GM12878 (cell line): ENCODE results near the gene GRHL1. TPM values are rescaled to one million over a fixed set of nuclear protein-coding genes. Genes with fewer than 3 reads are reported as not detected.

Experiments used
- ATAC-seq: fragments of 200-7000 bp; cut with Tn5 transposase; 3 replicates; pipeline ENCODE4 v1.9.1; 2020; ENCODE audit warnings: mild to moderate bottlenecking, moderate library complexity
- BruUV-seq: library from RNA; stranded (reverse); fragments of 400-500 nt; replicated peaks from 2 replicates; lab custom pipeline; 2021; lab: Mats Ljungman, UMichigan
- CTCF ChIA-PET: fragments of 300-600 bp; sonication (Branson Sonifier 250); formaldehyde crosslinking; extraction: SDS; loops from one replicate; lab custom pipeline; 2021; ENCODE audit warnings: inconsistent platforms; lab: Yijun Ruan, JAX
- POLR2A ChIA-PET: fragments of 350-600 bp; formaldehyde crosslinking; extraction: SDS; loops from one replicate; lab custom pipeline; 2021; ENCODE audit warnings: inconsistent platforms; lab: Charles Lee
- RAD21 ChIA-PET: fragments of 300-600 bp; sonication (Branson Sonifier 250); formaldehyde crosslinking; loops from one replicate; lab custom pipeline; 2023; ENCODE audit warnings: antibody characterized with exemption; ENCODE audit not compliant: unreplicated experiment; lab: Charles Lee
- SMC1A ChIA-PET: fragments of 300-600 bp; sonication (Branson Sonifier 250); formaldehyde crosslinking; loops from one replicate; lab custom pipeline; 2023; ENCODE audit not compliant: unreplicated experiment, uncharacterized antibody; lab: Charles Lee
- DNase-seq: peaks from one replicate; pipeline ENCODE4 v3.0.0-alpha.2; 2011; ENCODE audit warnings: low read depth, low spot score
- FAIRE-seq: peaks from 3 replicates; lab custom pipeline; 2011; peaks lifted over from hg19 to GRCh38; lab: Jason Lieb, UNC
- H2AFZ ChIP-seq: 2 replicates; pipeline ENCODE4 v1.6.0; 2011; ENCODE audit warnings: low read depth, low read length, control low read depth; ENCODE audit not compliant: control insufficient read depth
- H3K27ac ChIP-seq: 2 replicates; pipeline ENCODE4 v1.5.1; 2011; ENCODE audit warnings: control low read depth; ENCODE audit not compliant: control insufficient read depth, insufficient read depth
- H3K27me3 ChIP-seq, 2 experiments: replicated peaks in 1 of 2; 2 replicates each; pipeline versions ENCODE4 v1.6.0 to v1.6.1; 2011; ENCODE audit warnings: low read length in 1 of 2; ENCODE audit not compliant: control insufficient read depth in 2 of 2, insufficient read depth in 2 of 2
- H3K36me3 ChIP-seq, 2 experiments: 2 replicates each; pipeline ENCODE4 v1.5.1; 2011; ENCODE audit warnings: low read length in 1 of 2; ENCODE audit not compliant: control insufficient read depth in 2 of 2, insufficient read depth in 2 of 2
- H3K4me1 ChIP-seq: 2 replicates; pipeline ENCODE4 v1.6.1; 2011; ENCODE audit warnings: mild to moderate bottlenecking, low read length, moderate library complexity, mixed read lengths; ENCODE audit not compliant: control insufficient read depth, insufficient read depth
- H3K4me2 ChIP-seq: 2 replicates; pipeline ENCODE4 v1.6.0; 2011; ENCODE audit warnings: control low read depth; ENCODE audit not compliant: control insufficient read depth, insufficient read depth
- H3K4me3 ChIP-seq: fragments of 200-600 bp; sonication (generic); 2 replicates; pipeline ENCODE4 v1.5.1; 2016
- H3K79me2 ChIP-seq: 2 replicates; pipeline ENCODE4 v1.6.0; 2011; ENCODE audit warnings: low read length; ENCODE audit not compliant: control insufficient read depth, insufficient read depth
- H3K9ac ChIP-seq: 2 replicates; pipeline ENCODE4 v1.8.0; 2011; ENCODE audit warnings: low read length, control low read depth, mixed read lengths; ENCODE audit not compliant: control insufficient read depth, insufficient read depth
- H3K9me3 ChIP-seq: replicated peaks from 3 replicates; pipeline ENCODE4 v1.5.1; 2011; ENCODE audit warnings: mild to moderate bottlenecking, low read length; ENCODE audit not compliant: control insufficient read depth, insufficient read depth
- H4K20me1 ChIP-seq: 2 replicates; pipeline ENCODE4 v1.6.0; 2011; ENCODE audit not compliant: control insufficient read depth, insufficient read depth
- EP300 ChIP-seq, 2 experiments: fragments of 150-350 bp in 1 of 2; IDR thresholded peaks; 2 replicates each; pipeline ENCODE4 v1.6.1; 2011 to 2012; ENCODE audit warnings: low read depth in 2 of 2, low read length in 2 of 2, borderline replicate concordance in 1 of 2, improper control_type of control experiment in 1 of 2, inconsistent platforms in 1 of 2; ENCODE audit not compliant: control insufficient read depth in 1 of 2
- IKZF1 ChIP-seq: fragments of 450-650 bp; conservative IDR thresholded peaks from 2 replicates; pipeline ENCODE4 v1.6.1; 2017; ENCODE audit warnings: antibody characterized with exemption, mild to moderate bottlenecking
- KAT2A ChIP-seq: conservative IDR thresholded peaks from 2 replicates; pipeline ENCODE4 v1.6.1; 2011; ENCODE audit warnings: low read depth, low read length; ENCODE audit not compliant: control insufficient read depth
- KLF5 ChIP-seq: fragments of 450-650 bp; IDR thresholded peaks from 2 replicates; pipeline ENCODE4 v1.6.1; 2014; ENCODE audit warnings: mild to moderate bottlenecking; ENCODE audit not compliant: partially characterized antibody
- NFYB ChIP-seq: IDR thresholded peaks from 2 replicates; pipeline ENCODE4 v1.6.1; 2011; ENCODE audit warnings: low read depth, mild to moderate bottlenecking, low read length, improper control_type of control experiment, moderate library complexity; ENCODE audit not compliant: insufficient read depth
- RB1 ChIP-seq: fragments of 450-650 bp; formaldehyde crosslinking; IDR thresholded peaks from 2 replicates; pipeline ENCODE4 v1.6.1; 2017; ENCODE audit warnings: mild to moderate bottlenecking, borderline replicate concordance
- RUNX3 ChIP-seq: IDR thresholded peaks from 2 replicates; pipeline ENCODE4 v1.6.1; 2012; ENCODE audit warnings: low read length, inconsistent platforms
- TCF3 ChIP-seq: IDR thresholded peaks from 2 replicates; pipeline ENCODE4 v1.6.1; 2012; ENCODE audit warnings: low read depth, mild to moderate bottlenecking, low read length, borderline replicate concordance; ENCODE audit not compliant: insufficient read depth
- YBX1 ChIP-seq: fragments of 450-650 bp; IDR thresholded peaks from 2 replicates; pipeline ENCODE4 v1.6.1; 2016; ENCODE audit warnings: antibody characterized with exemption
- WGBS: methylation state at CpG from one replicate; pipeline ENCODE4 v1.1.6; 2016; ENCODE audit warnings: low lambda C conversion rate; ENCODE audit not compliant: insufficient replicate concordance, insufficient coverage; ENCODE audit errors: missing lambda C conversion rate; 5-methylcytosine and 5-hydroxymethylcytosine counted together
- in situ Hi-C: fragments of 300-500 bp; cut with MboI; formaldehyde crosslinking; loops from 9 replicates; pipeline ENCODE4 v1.14.3; 2018; ENCODE audit warnings: mixed read lengths
- intact Hi-C: fragments of 100-400 bp; cut with micrococcal nuclease; formaldehyde crosslinking; loops from one replicate; pipeline ENCODE4 v1.14.2; 2022; ENCODE audit not compliant: unreplicated experiment
- polyA plus RNA-seq, 11 experiments: library from polyadenylated mRNA; depleted of rRNA in 4 of 11; unstranded in 6 of 11; stranded (reverse) in 5 of 11; fragments of >200 nt; fragmentation: Nextera tagmentation in 4 of 11; fragmentation: Illumina TruSeq in 1 of 11; extraction: Ambion mirVana in 4 of 11; extraction: Trizol in 1 of 11; gene quantifications; 1 replicate in 1 of 11; 2 replicates in 10 of 11; pipeline versions ENCODE4 v1.2.1 to v1.2.3, GENCODE V29; 2011 to 2016; ENCODE audit warnings: inconsistent platforms in 2 of 11, missing spikeins in 2 of 11, low read depth in 1 of 11
- total RNA-seq, 4 experiments: library from RNA; depleted of rRNA in 3 of 4; stranded (reverse); fragments of >200 nt in 3 of 4; fragmentation: Illumina TruSeq in 1 of 4; extraction: Trizol in 1 of 4; gene quantifications; 2 replicates each; pipeline versions ENCODE4 v1.2.1 to v1.2.3, GENCODE V29; 2013 to 2021
- TF ChIP-seq, protein P1 (sequence below): IDR thresholded peaks from 2 replicates; pipeline ENCODE4 v1.6.1; 2012; ENCODE audit warnings: improper control_type of control experiment, low read depth, low read length; ENCODE audit not compliant: insufficient replicate concordance
- TF ChIP-seq, protein P2 (sequence below): fragments of 450-650 bp; IDR thresholded peaks from 2 replicates; pipeline ENCODE4 v1.6.1; 2014; ENCODE audit warnings: mild to moderate bottlenecking

GRHL1 gene
- total and polyA plus RNA-seq, 10 of the 15 experiments (the other 5 are each of a cell fraction or from before 2014, with no cell fraction given): 0.09 to 0.81 (median 0.28) TPM; not detected in 1

DNA sequence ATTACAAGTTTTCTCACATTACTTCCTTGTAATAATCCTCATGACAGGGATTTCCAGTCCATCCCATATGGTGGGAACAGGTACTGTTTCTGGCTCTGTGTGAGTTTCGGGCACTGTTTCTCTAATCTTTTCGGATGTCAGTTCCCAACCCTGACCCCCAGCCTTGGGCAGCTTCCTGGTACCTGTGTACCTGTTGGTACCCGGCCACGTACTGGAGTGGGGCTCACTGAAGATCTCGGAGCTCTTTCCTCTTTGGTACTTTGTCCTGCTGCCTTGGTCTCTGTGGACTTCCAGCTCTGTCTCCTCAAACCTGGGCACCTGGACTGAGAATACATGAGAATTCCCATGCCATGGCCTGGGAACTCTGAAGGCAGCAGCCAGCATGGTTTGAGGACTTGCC is 36.8 kb downstream of the GRHL1 start:
- no TSS peak for BruUV-seq
- RAD21 ChIA-PET: no interaction called here
- no peaks in the 10 kb centered on the region for H3K36me3 ChIP-seq
- H3K27ac ChIP-seq: no peak overlapping the region
- no peaks in the 10 kb centered on the region for H4K20me1 ChIP-seq
- H2AFZ ChIP-seq: no peak overlapping the region
- no peak for ATAC-seq
- no peaks in the 10 kb centered on the region for H3K4me1 ChIP-seq
- intact Hi-C loops: no loop called here
- no peak for TF ChIP-seq KAT2A
- no peak for TF ChIP-seq YBX1
- TF ChIP-seq, all 136 proteins: peak for 0
- H3K9me3 ChIP-seq: no peaks in the 10 kb centered on the region
- POLR2A ChIA-PET: no interaction called here
- H3K4me2 ChIP-seq: no peak overlapping the region
- no peak overlapping the region for H3K4me3 ChIP-seq
- SMC1A ChIA-PET: interaction anchor here (0.6 to 1.2 kb wide), 2 partner anchors 108 to 140 kb away, joined by 3 to 6 read pairs; no protein-coding TSS in a partner anchor
- CTCF ChIA-PET: interaction anchor here (1.4 to 1.7 kb wide), 2 partner anchors 60 to 189 kb away, joined by 5 read pairs; no protein-coding TSS in a partner anchor
- 25% methylated on average over 5 of the region's 5 CpGs for WGBS
- FAIRE-seq (no peak), DNase-seq (no peak)
- in situ Hi-C loops: no loop called here
- no peaks in the 10 kb centered on the region for H3K27me3 ChIP-seq
- H3K9ac ChIP-seq: no peak overlapping the region
- no peaks in the 10 kb centered on the region for H3K79me2 ChIP-seq

DNA sequence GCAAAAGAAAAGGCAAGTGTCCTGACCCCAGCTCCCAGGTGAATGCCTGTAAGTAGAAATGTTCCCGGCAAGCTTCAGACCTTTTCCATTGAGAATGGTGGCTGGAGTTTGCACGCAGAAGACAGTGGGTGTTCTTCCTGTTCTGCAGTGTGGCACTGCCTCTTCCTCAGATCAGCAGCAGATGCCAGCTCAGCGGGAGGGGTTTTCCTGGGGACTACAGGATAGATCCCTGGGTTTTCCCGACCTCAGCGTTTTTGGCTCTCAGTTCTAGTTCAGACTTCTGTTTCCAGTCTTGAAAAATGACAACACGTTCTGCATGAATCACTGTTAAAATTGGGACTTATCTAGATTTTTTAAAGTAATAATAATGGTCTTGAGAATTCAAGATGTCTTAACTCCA is 39.2 kb downstream of the GRHL1 start:
- SMC1A ChIA-PET: interaction anchor here (1.8 kb wide), 1 partner anchor 58 kb away, joined by 5 read pairs; no protein-coding TSS in a partner anchor
- POLR2A ChIA-PET: no interaction called here
- Histone ChIP-seq H3K36me3 (no peaks in the 10 kb centered on the region), H3K4me1 (no peaks in the 10 kb centered on the region), H2AFZ (no peak overlapping the region), H3K4me3 (no peak overlapping the region), H3K27ac (no peak overlapping the region), H3K9ac (no peak overlapping the region), H3K27me3 (no peaks in the 10 kb centered on the region), H3K9me3 (no peaks in the 10 kb centered on the region), H3K79me2 (no peaks in the 10 kb centered on the region), H4K20me1 (no peaks in the 10 kb centered on the region), H3K4me2 (no peak overlapping the region)
- CTCF ChIA-PET: interaction anchor here (0.8 to 1.3 kb wide), 3 partner anchors 9 to 220 kb away, joined by 3 read pairs; no protein-coding TSS in a partner anchor
- 45% methylated on average over 6 of the region's 6 CpGs for WGBS
- RAD21 ChIA-PET: interaction anchor here (0.5 kb wide), 1 partner anchor 153 kb away, joined by 3 read pairs; no protein-coding TSS in a partner anchor
- BruUV-seq: no TSS peak
- ATAC-seq: no peak
- no peak for FAIRE-seq
- in situ Hi-C loops (no loop called here), intact Hi-C loops (no loop called here)
- no peak for DNase-seq
- TF ChIP-seq NFYB: no peak
- TF ChIP-seq, protein P1, sequence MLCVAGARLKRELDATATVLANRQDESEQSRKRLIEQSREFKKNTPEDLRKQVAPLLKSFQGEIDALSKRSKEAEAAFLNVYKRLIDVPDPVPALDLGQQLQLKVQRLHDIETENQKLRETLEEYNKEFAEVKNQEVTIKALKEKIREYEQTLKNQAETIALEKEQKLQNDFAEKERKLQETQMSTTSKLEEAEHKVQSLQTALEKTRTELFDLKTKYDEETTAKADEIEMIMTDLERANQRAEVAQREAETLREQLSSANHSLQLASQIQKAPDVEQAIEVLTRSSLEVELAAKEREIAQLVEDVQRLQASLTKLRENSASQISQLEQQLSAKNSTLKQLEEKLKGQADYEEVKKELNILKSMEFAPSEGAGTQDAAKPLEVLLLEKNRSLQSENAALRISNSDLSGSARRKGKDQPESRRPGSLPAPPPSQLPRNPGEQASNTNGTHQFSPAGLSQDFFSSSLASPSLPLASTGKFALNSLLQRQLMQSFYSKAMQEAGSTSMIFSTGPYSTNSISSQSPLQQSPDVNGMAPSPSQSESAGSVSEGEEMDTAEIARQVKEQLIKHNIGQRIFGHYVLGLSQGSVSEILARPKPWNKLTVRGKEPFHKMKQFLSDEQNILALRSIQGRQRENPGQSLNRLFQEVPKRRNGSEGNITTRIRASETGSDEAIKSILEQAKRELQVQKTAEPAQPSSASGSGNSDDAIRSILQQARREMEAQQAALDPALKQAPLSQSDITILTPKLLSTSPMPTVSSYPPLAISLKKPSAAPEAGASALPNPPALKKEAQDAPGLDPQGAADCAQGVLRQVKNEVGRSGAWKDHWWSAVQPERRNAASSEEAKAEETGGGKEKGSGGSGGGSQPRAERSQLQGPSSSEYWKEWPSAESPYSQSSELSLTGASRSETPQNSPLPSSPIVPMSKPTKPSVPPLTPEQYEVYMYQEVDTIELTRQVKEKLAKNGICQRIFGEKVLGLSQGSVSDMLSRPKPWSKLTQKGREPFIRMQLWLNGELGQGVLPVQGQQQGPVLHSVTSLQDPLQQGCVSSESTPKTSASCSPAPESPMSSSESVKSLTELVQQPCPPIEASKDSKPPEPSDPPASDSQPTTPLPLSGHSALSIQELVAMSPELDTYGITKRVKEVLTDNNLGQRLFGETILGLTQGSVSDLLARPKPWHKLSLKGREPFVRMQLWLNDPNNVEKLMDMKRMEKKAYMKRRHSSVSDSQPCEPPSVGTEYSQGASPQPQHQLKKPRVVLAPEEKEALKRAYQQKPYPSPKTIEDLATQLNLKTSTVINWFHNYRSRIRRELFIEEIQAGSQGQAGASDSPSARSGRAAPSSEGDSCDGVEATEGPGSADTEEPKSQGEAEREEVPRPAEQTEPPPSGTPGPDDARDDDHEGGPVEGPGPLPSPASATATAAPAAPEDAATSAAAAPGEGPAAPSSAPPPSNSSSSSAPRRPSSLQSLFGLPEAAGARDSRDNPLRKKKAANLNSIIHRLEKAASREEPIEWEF: no peak
- TF ChIP-seq RB1: no peak
- TF ChIP-seq IKZF1: no peak
- TF ChIP-seq EP300 (IDR thresholded peaks at IDR 0.05; ENCODE audit: borderline replicate concordance in 1 of 2, control insufficient read depth in 1 of 2, low read depth in 2 of 2, low read length in 2 of 2): no peak
- no peak for TF ChIP-seq RUNX3
- TF ChIP-seq TCF3: no peak
- TF ChIP-seq, protein P2, sequence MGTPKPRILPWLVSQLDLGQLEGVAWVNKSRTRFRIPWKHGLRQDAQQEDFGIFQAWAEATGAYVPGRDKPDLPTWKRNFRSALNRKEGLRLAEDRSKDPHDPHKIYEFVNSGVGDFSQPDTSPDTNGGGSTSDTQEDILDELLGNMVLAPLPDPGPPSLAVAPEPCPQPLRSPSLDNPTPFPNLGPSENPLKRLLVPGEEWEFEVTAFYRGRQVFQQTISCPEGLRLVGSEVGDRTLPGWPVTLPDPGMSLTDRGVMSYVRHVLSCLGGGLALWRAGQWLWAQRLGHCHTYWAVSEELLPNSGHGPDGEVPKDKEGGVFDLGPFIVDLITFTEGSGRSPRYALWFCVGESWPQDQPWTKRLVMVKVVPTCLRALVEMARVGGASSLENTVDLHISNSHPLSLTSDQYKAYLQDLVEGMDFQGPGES: no peak
- TF ChIP-seq KLF5: no peak
